WTC11 (cell line): Measurements from ENCODE around the gene ATP2B2.

ENCODE experiments used
- CTCF ChIP-seq: fragments of 200-600 bp; IDR thresholded peaks from 2 replicates; pipeline ENCODE4 v1.8.0; 2022; ENCODE audit warnings: antibody characterized with exemption
- E2F1 ChIP-seq: sonication (generic); formaldehyde crosslinking; IDR thresholded peaks from 2 replicates; pipeline ENCODE4 v1.8.0; 2022; ENCODE audit warnings: mild to moderate bottlenecking, missing genetic modification reagents

GRCh38 chr3:10393514-10393913, 111.9 kb downstream of the ATP2B2 start:
- TF ChIP-seq E2F1 (no peak), CTCF (no peak)
